HG02623 (cell line): ENCODE results near the gene EGR1.
"Not testable (repeated sequence)": the region's sequence is repeated elsewhere in the genome, so short reads cannot be mapped to it uniquely, and the experiment has no call there.

Experiments
- ATAC-seq: cut with Tn5 transposase; IDR thresholded peaks from one replicate; pipeline ENCODE4 v1.9.1; 2021; ENCODE audit warnings: moderate library complexity; ENCODE audit not compliant: unreplicated experiment

EGR1 gene

GRCh38 chr5:138468966-138469539 lies 3.8 kb downstream of the EGR1 start:
- ATAC-seq: no peak

- no peak for ATAC-seq
Observed at GRCh38 chr5:138469540-138470321, 4.5 kb downstream of the EGR1 start.

GRCh38 chr5:138470322-138471051 lies 5.2 kb downstream of the EGR1 start:
- no peak for ATAC-seq

GRCh38 chr5:138471052-138471361 lies 5.7 kb downstream of the EGR1 start:
- no peak for ATAC-seq

GRCh38 chr5:138472353-138472752 lies 7.1 kb downstream of the EGR1 start:
- no peak for ATAC-seq

GRCh38 chr5:138473151-138473550 lies 7.9 kb downstream of the EGR1 start:
- not testable (repeated sequence) for ATAC-seq

GRCh38 chr5:138476918-138477317 lies 11.6 kb downstream of the EGR1 start:
- ATAC-seq: no peak

GRCh38 chr5:138482638-138483037 lies 17.4 kb downstream of the EGR1 start:
- no peak for ATAC-seq

- ATAC-seq: no peak
Observed at GRCh38 chr5:138488481-138488945, 23.2 kb downstream of the EGR1 start.

- ATAC-seq: no peak
Observed at GRCh38 chr5:138489683-138490061, 24.4 kb downstream of the EGR1 start.

- no peak for ATAC-seq
Observed at GRCh38 chr5:138490648-138491283, 25.5 kb downstream of the EGR1 start.

GRCh38 chr5:138491284-138491648 lies 26.0 kb downstream of the EGR1 start:
- no peak for ATAC-seq

- ATAC-seq: peak; percentile 96
Observed at GRCh38 chr5:138491669-138492559, 26.6 kb downstream of the EGR1 start.

GRCh38 chr5:138492560-138493045 lies 27.3 kb downstream of the EGR1 start:
- no peak for ATAC-seq

- no peak for ATAC-seq
Observed at GRCh38 chr5:138495351-138495750, 30.1 kb downstream of the EGR1 start.

GRCh38 chr5:138498376-138498775 lies 33.1 kb downstream of the EGR1 start:
- ATAC-seq: no peak

GRCh38 chr5:138502121-138502520 lies 36.8 kb downstream of the EGR1 start:
- no peak for ATAC-seq

GRCh38 chr5:138502521-138502920 lies 37.2 kb downstream of the EGR1 start:
- no peak for ATAC-seq

GRCh38 chr5:138503487-138504270 lies 38.4 kb downstream of the EGR1 start:
- no peak for ATAC-seq

GRCh38 chr5:138504799-138505198 lies 39.5 kb downstream of the EGR1 start:
- no peak for ATAC-seq
